Measurements from ENCODE around the gene DYNLL1.
"Not testable (repeated sequence)": the region's sequence is repeated elsewhere in the genome, so short reads cannot be mapped to it uniquely, and the experiment has no call there.

DYNLL1 gene

DNA sequence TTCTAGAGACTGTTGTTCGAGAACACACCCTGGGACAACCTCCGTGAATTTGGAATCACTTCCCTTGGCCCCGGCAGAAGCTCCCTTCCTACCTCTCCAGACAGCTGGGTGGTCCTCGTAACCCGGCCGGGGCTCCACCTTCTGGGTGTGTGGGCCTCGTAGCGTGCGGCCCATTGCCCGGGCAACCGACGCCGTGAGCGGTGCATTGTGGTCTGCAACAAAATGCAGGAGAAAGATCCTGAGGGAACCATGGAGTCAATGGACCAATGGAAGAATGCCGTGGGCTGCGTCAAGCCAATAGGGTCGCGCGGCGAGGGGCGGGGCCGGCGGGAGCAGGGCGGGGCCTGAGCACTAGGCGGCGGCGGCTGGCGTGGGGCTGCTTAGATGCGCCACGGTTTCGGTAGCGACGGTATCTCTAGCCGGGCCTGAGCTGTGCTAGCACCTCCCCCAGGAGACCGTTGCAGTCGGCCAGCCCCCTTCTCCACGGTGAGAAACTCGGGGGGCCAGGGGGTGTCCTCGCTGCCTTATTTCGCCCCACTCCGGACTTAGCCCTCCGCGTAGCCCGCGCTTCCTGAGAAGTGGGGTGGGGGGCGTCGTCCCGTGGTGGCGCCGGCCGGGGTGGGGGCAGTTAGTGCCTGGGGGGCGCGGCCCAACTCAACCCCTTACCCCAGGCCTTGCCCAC lies at the start of gene DYNLL1:
DYNLL1 (plus strand) TSS at position 383 of the 682 bp plus-strand sequence. CDS start 309 bp downstream, outside the sequence.
- DNase-seq (ENCODE audit: low read depth) = peak; percentile 88

DNA sequence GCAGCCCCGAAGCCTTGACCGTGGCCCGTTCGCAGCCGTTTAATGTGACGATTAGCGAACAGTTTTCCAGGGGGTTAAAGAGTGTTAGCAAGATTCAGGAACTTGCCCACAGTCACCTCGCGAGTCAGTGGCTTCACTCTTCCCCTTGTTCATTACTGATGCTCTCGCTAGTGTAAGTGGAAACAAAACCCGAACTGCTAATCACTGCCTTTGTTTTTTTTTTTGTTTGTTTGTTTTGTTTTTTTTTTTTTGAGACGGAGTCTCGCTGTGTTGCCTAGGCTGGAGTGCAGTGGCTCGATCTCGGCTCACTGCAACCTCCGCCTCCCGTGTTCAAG lies 49.1 kb upstream of the DYNLL1 start:
- not testable (repeated sequence) for DNase-seq (ENCODE audit: low read depth)

DNA sequence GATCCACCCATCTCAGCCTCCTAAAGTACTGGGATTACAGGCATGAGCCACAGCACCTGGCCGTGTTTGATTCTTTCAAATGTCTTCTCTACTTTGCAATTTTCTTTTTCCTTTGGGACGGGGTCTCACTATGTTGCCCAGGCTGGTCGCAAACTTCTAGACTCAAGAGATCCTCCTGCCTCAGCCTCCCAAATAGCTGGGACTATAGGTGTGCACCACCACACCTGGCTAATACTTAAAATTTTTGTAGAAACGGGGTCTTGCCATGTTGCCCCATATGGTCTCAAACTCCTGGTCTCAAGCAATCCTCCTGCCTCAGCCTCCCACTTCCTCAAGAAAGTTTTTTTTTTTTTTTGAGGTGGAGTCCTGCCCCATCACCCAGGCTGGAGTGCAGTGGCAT lies 47.9 kb upstream of the DYNLL1 start:
- no peak for DNase-seq (ENCODE audit: low read depth)

DNA sequence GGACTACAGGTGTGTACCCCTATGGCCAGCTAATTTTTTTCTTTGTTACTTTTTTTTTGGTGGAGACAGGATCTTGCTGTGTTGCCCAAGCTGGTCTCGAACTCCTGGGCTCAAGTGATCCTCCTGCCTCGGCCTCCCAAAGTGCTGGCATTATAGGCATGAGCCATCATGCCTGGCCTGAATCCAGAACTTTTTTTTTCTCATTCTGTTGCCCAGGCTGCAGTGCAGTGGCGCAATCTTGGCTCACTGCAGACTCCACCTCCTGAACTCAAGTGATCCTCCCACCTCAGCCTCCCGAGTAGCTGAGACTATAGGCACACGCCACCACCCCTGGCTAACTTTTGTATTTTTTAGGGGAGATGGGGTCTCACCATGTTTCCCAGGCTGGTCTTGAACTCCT lies 43.4 kb upstream of the DYNLL1 start:
- DNase-seq (ENCODE audit: low read depth) = not testable (repeated sequence)

DNA sequence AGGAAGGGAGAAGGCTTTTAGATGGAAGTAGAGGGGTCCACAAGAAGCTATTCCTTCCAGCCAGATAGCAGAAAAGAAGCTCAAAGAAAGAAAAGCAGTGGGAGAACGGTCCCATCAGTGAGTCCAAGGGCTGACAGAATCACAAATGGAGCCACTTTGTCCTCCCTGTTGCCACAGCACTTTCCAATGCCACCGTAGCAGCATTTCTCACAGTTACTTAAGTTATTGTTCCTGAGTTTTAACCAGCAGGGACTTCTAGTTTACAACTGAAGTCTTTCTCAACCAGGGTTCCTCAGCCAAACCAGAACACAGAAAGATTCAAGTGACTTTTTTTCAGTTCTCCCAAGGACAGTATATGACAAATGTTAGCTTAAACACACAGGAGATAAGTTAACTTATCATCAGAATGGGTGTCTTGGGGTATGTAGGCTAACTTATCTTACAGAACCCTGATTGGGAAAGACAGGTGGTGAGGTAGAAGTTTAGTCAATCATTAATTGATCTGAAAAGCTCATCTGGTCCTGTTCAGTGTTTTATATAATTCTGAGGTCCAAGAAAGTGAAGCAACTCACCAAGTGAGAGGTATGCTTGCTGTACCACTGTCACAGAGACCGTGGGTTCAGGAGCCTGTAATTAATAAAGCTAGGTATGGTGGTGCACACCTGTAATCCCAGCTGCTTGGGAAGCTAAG lies 42.7 kb upstream of the DYNLL1 start:
- no peak for DNase-seq (ENCODE audit: low read depth)

DNA sequence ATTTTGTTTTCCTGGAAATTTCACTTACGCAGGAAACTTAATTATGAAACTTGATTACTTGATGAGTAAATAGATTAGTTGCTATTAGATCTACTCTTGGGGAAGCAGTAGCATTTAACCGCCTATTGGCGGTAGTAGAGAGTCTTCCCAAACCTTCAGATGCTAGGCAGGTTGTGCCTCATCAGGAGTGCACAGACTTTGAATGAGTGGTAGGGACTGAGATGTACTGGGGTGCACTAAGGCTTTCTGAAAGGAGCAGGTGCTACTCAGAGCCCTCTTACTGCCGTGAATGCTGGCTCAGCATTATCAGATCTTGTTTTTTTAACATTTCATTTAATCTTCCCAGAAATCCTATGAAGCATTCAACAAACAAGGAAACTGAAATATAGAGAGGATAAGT lies 41.9 kb upstream of the DYNLL1 start:
- DNase-seq (ENCODE audit: low read depth) = no peak

DNA sequence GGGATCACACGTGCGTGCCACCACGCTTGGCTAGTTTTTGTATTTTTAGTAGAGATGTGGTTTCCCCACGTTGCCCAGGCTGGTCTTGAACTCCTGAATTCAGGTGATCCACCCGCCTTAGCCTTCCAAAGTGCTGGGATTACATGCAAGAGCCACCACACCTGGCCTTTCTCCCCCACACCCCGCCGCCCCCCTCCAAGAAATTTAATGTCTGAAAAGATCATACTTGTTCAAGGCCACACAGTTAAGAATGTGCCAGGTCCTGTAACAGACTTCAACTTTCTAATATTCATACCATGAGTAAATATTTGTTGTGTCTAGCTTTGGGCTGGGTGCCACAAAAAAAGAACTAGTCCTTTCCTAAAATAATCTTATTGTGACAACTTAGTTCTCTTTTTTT lies 40.6 kb upstream of the DYNLL1 start:
- no peak for DNase-seq (ENCODE audit: low read depth)

DNA sequence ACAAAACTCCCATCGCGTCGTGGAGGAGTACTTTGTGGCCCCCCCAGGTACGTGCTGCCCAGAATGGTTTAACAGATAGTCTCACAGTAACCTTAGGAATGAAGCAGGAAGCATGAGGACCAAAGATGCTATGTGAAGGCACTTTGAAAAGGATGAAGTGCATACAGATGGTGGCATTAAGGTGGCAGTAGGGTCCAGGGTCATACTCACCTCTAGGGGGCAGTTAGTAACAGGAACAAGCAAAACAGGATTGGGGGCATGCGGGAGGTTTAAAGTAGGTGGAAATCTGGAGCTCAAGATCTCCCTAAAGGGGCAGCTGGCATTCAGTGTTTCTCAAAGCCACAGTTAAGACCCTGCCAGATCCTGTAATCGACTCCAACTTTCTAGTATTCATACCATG lies 38.8 kb upstream of the DYNLL1 start:
- no peak for DNase-seq (ENCODE audit: low read depth)

DNA sequence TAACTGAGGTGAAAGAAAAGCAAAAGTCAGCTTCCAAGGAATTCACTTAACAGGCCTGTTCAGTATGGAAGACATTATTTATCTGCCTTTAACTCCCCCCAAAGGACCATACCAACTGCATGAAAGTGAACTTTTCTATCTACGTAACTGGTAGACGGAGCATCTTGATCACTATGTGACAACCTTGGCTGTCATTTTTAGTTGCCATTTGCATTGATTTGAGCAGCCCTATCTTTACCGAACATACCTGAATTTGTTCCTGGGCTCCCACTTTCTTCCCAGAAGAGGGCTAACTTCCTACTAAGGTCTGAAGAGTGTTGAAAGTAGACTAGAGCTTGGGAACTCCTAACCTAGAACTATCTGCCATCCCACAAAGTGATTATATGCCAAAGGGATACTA lies 35.8 kb upstream of the DYNLL1 start:
- DNase-seq (ENCODE audit: low read depth) = no peak

DNA sequence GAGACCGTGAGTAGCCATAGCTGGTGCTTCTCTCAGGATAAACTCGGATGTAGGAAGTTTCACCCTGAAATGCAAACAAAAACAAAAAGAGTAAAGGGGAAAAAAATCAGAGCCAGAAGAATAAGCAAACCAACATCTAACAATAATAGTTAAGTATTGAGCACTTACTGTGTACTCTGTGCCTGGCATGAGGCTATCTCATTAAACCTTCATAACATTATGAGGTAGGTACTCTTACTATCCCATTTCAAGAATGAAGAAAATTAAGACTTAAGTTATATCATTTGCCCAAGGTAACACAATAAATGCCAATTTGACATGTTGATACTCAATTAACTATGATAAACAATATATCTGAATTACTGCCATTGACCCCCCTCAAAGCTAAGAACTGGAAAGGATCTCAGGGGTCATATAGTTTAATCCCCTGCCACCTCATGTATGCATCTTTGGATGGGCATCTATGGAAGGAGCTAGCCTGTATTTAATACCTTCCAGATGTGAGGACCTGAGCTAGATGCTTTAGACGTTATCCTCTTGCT lies 33.7 kb upstream of the DYNLL1 start:
- DNase-seq (ENCODE audit: low read depth) = no peak

DNA sequence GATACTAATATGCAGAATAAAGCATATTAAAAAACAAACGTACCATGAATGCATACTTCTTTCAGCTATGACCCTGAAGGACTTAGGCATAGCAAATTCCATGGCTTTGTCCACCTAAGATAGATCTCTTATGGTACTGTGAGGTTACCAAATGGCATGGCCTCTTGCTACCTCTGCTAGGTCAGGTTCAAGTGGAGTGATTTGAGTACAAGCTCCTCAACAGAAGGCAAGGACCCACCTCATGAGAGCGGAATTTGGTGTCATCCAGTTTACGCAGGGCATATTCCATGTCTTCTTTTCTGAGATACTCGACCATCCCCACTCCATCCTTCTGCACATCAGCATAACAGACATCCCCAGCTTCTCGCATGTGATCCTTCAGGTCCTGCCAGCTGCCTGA lies 32.2 kb upstream of the DYNLL1 start:
- DNase-seq (ENCODE audit: low read depth) = no peak

DNA sequence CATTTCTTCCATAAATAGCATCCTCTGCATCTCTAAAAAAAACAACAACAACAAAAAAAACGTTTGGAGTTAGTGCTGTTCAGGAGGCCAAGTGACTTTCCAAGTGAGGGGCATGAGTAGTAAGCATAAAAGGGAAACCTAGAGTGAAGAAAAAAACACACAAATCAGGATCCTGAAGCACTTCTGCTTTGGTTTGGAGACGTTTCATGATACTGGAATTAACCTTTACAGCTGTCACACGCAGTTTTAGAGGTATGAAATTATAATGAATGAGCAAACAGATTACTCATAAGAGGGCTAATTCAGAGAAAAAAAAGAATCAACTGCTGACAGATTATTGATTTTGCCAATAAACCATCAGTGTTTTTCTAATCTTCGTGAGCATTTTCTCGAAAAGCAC lies 30.2 kb upstream of the DYNLL1 start:
- no peak for DNase-seq (ENCODE audit: low read depth)

DNA sequence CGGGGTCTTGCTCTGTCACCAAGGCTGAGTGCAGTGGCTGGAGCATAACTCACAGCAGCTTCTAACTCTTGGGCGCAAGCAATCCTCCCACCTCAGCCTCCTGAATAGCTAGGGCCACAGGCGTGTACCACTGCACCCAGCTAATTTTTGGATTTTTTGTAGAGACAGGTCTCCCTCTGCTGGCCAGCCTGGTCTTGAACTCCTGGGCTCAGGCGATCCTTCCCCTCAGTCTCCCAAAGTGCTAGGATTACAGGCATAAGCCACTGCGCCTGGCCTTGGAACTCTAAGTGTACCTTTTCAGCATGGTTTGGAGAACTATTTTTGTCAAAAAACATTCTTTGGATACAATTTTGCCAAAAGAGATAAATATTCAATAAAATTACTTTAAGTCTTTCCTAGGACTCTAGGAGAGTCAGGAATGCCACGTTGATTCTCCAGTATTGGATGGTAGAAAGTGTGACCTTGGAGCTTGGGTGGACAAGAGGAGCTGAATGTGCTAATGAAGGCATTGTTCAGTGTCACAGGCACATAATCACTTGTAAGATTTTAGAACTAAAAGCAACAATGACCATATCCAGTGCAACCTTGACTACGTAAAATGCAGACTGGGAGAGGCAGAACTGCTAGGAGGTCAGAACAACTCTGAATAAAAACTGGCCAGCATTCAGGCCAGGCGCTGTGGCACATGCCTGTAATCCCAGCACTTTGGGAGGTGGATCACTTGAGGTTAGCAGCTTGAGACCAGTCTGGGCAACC lies 29.2 kb upstream of the DYNLL1 start:
- no peak for DNase-seq (ENCODE audit: low read depth)

DNA sequence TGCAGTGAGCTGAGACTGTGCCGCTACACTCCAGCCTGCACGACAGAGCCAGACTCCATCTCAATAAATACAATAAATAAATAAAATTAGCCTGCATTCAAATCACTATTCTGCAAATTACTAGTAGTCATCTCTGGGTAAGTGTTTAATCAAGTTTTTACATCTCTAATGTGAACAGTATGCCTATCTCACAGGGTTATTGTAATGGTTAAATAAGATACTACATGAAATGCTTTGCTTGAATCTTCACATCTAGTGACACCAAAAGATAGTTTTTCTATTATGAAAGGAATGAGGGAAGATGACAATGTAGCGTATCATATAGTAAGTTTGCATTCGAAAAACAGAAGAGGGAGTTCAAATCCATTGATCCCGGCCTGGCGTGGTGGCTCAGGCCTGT lies 28.5 kb upstream of the DYNLL1 start:
- DNase-seq (ENCODE audit: low read depth) = no peak

DNA sequence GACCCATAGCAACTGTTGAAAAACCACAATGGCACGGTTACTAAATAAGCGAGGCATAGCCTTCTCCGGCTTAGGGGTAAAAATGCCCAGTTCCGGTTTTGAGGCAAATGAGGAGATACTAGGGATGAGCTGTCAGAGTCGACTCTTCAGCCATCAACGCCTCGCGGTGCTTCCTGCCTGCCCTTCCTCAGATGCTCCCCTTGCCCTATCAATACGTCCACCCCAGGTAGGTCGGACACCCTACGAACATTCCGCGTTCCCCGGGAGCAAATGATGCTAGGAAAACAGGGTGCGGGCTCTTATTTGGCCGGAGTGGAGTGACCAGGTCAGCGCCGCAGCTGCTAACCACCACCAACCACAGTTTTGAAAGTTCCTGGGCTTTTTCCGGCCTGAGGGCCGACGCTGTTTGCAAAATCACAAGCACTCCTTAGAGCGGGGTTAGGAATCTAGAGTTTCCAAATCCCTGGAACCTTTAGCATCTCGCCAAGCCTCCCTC lies 27.5 kb upstream of the DYNLL1 start:
- no peak for DNase-seq (ENCODE audit: low read depth)

DNA sequence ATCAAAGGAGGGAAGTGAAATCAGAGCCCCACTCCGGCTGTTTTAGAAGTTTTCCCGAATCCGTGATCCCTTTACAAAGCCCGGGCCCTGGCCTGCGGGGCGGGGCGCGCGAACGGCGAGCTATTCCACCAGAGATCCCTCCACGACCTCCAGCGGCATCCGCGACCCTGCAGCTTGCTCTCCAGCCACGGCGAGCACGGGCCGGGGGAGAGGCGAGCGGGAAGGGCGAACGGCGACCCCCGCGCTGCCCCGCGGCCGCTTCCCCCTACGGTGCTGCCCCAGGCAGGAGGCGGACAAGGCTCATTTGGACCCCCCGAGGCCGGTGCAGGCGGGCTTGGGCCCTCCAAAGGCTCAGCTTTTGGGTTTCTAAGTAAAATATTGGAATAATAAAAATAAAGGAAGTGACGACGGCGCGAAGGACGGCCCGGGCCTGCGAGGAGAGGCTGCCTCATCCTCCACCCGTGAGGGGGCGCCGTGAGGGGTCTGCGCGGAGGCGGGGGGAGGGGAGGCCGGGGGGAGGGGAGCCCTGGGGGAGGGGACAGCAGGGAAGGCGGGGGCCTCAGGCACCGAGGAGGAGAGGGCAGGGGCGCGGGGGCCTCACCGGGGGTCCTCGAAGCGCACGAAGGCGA lies 27.0 kb upstream of the DYNLL1 start:
- no peak for DNase-seq (ENCODE audit: low read depth)

DNA sequence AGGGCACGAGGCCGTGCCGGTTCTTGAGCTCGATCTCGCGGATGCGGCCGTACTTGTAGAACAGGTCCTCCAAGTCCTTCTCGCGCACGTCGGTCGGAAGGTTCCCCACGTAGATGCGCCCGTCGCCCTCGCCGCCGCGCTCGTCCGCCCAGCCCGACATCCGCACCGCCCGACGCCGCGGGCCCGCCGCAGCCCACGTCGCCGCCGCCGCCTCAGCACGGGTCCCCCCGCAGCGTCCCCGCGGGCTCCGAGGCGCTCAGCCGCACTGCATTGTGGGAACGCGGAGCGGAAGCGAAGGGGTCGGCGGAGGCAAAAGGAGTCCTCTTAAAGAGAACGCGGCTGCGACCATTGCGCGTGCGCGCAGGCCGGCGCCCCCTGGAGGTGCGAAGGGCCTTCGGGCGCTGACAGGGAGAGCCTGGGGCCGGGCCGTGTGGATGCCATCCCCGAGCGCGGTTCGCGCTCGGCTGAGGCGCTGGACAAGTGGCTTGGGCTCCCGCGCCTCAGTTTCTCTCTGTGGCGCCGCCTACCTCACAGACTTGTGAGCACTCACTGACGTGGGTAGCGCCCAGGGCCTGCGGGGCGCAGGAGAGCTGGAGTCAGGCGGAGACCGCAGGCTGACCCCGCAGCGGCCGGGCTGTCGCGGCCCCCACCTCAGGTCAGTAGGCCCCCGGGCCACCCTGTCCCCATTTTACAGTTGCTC lies 26.3 kb upstream of the DYNLL1 start, which contains the start of gene SRSF9:
SRSF9 (minus strand) TSS at position 299 of the 700 bp plus-strand sequence; CDS start at position 160, 139 bp downstream.
- peak; percentile 90 for DNase-seq (ENCODE audit: low read depth)

DNA sequence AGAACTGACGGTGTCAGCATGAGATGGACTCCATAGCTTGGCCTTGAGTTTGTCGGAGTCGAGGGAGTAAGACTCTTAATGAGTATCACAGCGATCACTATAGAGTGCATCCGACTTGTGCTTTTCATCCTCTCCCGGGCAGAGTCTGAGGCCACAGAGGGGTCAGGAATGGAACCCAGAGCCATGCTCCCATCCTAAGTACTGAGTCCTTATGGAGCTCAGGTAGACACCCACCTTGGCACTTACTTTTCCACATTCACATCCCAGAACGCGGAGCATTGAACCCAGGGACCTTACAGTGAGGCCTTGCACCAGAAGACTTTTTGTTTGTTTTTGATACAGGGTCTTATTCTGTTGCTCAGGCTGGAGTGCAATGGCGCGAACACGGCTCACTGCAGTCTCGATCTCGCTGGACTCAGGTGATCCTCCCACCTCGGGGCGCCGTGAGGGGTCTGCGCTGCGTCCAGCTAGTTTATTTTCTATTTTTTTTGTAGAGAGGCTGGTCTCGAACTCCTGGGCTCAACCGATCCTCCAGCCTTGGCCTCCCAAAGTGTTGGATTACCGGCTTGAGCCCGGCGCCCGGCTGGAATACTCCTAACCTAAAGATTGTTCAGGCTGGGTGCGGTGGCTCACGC lies 25.6 kb upstream of the DYNLL1 start:
- no peak for DNase-seq (ENCODE audit: low read depth)

DNA sequence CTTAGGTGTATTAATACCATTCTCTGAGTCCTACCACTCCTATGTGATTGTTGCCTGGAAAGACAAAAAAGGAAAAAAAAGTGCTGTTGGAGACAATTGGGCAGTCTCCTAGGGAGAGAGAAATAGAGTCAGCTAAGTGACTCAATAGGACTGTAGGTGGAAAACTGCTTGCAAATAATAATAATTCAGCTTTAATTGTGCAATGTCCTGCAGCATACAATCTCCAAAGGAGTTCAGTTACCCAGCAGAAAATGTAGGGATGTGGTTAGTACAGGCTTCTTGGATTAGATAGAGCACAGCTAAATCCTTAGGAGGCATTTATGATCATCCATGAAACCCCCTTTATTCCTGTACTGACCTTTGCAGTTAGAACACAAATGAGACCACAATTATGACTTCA lies 23.4 kb upstream of the DYNLL1 start:
- no peak for DNase-seq (ENCODE audit: low read depth)

DNA sequence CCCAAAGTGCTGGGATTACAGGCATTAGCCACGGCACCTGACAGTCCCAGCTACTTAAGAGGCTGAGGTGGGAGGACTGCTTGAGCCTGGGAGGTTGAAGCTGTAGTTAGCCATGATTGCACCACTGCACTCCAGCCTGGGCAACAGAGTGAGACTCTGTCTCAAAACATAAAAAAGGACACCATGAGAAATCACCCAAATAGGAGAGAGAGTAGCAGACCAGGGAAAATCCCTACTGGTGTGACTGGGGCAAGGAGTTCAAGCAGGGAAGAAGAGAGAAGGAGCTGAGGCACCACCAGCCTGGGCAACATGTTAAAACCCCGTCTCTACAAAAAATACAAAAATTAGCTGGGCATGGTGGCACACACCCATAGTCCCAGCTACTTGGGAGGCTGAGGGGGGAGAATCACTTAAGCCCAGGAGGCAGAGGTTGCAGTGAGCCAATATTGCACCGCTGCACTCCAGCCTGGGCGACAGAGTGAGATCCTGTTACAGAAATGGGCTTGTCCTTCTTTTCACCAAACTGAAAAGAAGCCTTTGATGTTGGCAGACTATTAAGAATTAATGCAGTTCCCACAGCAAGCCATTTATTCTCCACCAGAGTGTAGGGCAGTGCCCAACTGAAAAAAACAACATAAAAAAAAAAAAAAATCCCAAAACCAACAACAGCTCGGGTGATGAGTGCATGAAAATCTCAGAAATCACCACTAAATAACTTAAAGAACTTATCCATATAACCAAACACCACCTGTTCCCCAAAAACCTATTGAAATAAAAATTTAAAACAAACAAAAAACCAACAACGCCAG lies 21.9 kb upstream of the DYNLL1 start:
- no peak for DNase-seq (ENCODE audit: low read depth)
